Esophagus muscularis mucosa (tissue), 3 donors: Measurements from ENCODE around the gene PRSS36.

Source experiments
- CTCF ChIP-seq, 3 experiments: fragments of 200-600 bp in 2 of 3; fragments of 450-650 bp in 1 of 3; sonication (generic) in 2 of 3; IDR thresholded peaks; one replicate each; pipeline ENCODE4 v1.5.1; 2017 to 2019; ENCODE audit warnings: antibody characterized with exemption in 3 of 3, mild to moderate bottlenecking in 2 of 3, moderate library complexity in 1 of 3
- POLR2A ChIP-seq: fragments of 450-650 bp; IDR thresholded peaks from one replicate; pipeline ENCODE4 v1.6.1; 2017; ENCODE audit warnings: antibody characterized with exemption, moderate library complexity, mild to moderate bottlenecking, low read depth

- TF ChIP-seq POLR2A: no peak
- no peak for TF ChIP-seq CTCF (IDR thresholded peaks at IDR 0.05)
Observed at GRCh38 chr16:31188450-31189411, 38.9 kb upstream of the PRSS36 start.
